ENCODE data around the gene RHEX. TPM values are rescaled to one million over a fixed set of nuclear protein-coding genes. Genes with fewer than 3 reads are reported as not detected.

The RHEX gene
- total and polyA plus RNA-seq, 2 of the 13 experiments (the other 11 are each of a cell fraction or from before 2014, with no cell fraction given), result 1.4 to 2.7 TPM

DNA sequence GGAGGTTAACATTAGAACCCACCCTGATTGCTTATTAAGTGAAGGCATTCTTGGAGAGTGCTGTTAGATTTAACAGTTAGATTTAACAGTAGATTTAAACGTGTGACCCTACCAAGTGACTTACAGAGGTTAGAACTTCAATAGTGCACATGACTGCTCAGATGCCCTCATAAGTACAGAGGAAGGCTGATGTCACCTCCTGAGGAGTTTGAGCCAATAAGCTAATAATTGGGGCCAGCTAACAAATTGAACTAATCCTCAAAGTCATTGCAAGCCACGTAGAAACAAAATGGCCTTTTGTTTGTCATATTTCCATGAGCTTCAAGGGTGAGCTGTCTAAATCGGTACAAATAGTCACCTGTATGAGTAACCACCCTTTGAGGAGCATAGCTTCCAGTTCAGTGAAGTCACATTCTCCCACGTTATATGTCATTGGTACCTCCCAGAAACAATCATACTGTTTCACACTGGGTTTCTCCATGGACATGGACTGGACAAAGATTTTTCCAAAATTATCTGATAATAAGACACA lies 52.6 kb downstream of the RHEX start (continued):
- TF ChIP-seq, protein P1, sequence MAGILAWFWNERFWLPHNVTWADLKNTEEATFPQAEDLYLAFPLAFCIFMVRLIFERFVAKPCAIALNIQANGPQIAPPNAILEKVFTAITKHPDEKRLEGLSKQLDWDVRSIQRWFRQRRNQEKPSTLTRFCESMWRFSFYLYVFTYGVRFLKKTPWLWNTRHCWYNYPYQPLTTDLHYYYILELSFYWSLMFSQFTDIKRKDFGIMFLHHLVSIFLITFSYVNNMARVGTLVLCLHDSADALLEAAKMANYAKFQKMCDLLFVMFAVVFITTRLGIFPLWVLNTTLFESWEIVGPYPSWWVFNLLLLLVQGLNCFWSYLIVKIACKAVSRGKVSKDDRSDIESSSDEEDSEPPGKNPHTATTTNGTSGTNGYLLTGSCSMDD (CRISPR knock-in tag; IDR thresholded peaks at IDR 0.05), result no peak
- TF ChIP-seq CEBPB (IDR thresholded peaks at IDR 0.05; ENCODE audit: borderline replicate concordance, low read depth, low read length) (no peak), SP2 (CRISPR knock-in tag; IDR thresholded peaks at IDR 0.05) (no peak), ATF7-NPFF (CRISPR knock-in tag; IDR thresholded peaks at IDR 0.05; ENCODE audit: low read depth) (no peak)
- TF ChIP-seq, protein P2, sequence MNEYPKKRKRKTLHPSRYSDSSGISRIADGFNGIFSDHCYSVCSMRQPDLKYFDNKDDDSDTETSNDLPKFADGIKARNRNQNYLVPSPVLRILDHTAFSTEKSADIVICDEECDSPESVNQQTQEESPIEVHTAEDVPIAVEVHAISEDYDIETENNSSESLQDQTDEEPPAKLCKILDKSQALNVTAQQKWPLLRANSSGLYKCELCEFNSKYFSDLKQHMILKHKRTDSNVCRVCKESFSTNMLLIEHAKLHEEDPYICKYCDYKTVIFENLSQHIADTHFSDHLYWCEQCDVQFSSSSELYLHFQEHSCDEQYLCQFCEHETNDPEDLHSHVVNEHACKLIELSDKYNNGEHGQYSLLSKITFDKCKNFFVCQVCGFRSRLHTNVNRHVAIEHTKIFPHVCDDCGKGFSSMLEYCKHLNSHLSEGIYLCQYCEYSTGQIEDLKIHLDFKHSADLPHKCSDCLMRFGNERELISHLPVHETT (CRISPR knock-in tag; conservative IDR thresholded peaks at IDR 0.05), result no peak

DNA sequence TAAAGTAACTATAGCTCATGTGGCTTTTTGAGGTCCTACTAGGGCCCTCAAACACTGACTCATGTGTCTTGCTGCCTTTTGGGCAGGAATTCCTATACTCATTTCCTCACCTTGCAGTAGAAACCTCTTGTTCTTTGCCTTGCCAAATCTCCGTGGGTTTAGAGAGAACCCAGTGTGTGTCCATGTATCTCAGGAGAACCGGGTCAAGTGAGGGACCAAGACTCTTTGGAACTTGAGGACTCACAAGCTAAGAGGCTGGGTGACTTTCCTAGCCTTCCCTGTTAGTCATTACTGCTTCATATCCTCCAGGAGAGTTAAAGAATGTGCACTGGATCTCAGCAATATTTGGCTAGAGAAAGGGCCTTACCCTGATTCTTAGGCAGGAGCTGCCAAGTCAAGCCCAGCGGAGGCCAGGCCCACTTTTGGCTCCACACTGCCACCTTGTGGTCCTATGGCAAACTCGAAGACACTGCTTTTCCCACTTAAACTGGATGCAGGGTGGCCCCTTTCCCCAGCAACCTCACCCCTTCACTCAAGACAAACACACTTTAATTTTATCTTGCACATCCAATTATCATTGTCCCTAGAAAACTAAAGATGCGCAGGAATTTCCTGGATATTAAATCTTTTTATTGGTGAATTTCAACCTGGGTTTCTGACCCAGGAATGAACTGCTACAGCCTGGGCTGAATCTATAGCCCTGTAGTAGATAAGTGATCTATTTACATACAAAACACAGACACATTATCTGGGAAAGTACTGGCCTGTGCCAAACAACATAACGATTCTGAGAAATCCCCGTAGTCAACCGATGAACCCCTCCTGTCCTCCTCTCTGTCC lies 53.6 kb downstream of the RHEX start:
- Histone ChIP-seq H3K9ac (ENCODE audit: insufficient read depth, low read depth, low read length) (no peak overlapping the region), H3K36me3 (replicated peaks in 1 of 2; ENCODE audit: control insufficient read depth in 1 of 2, insufficient read depth in 2 of 2, low read length in 2 of 2) (no peaks in the 10 kb centered on the region), H3K4me1 (ENCODE audit: insufficient read depth, low read length) (peaks cover 13% of the 10 kb centered on the region), H3K79me2 (ENCODE audit: insufficient read depth, low read length) (no peaks in the 10 kb centered on the region), H3K27ac (ENCODE audit: extremely low read length, insufficient read depth, low read length) (no peak overlapping the region), H3K9me3 (ENCODE audit: low read length) (no peaks in the 10 kb centered on the region), H4K20me1 (ENCODE audit: insufficient read depth, low read length) (no peaks in the 10 kb centered on the region), H3K4me2 (ENCODE audit: low read depth, low read length) (no peak overlapping the region), H2AFZ (ENCODE audit: low read length) (no peak overlapping the region), H3K27me3 (ENCODE audit: control insufficient read depth in 1 of 2, insufficient read depth in 2 of 2, low read length in 2 of 2) (no peaks in the 10 kb centered on the region), H3K4me3 (replicated peaks in 1 of 3; ENCODE audit: insufficient read depth in 1 of 3, low read depth in 2 of 3, low read length in 3 of 3) (no peak overlapping the region)
- no TSS peak for BruUV-seq (replicated peaks)
- FAIRE-seq (peak; percentile 87), ATAC-seq (peak; percentile 82), DNase-seq (ENCODE audit: low spot score) (peak; percentile 52)
- in situ Hi-C loops (cut with HindIII; ENCODE audit: extremely low pct_ligation_motif_present, low pct_unique_long_range_greater_than_20kb), result loop anchor here (5.0 to 10.0 kb wide), 4 partner anchors 79 to 312 kb away; no protein-coding TSS in a partner anchor
- CTCF ChIA-PET (ENCODE audit: low intra/inter-chr PET ratio, low total read pairs), result interaction anchor here (0.8 to 5.0 kb wide), 5 partner anchors 72 to 188 kb away, joined by 3 to 105 read pairs (median 5); no protein-coding TSS in a partner anchor
- WGBS (ENCODE audit: low lambda C conversion rate), result 21% methylated on average over 7 of the region's 8 CpGs
- intact Hi-C loops (cut with micrococcal nuclease; ENCODE audit: unreplicated experiment), result loop anchor here (1.0 to 2.0 kb wide), 3 partner anchors 50 to 187 kb away; no protein-coding TSS in a partner anchor
- POLR2A ChIA-PET, result interaction anchor here (0.6 to 1.0 kb wide), 3 partner anchors 51 to 77 kb away, joined by 3 to 5 read pairs (median 4); no protein-coding TSS in a partner anchor
- TF ChIP-seq CEBPB (IDR thresholded peaks at IDR 0.05; ENCODE audit: borderline replicate concordance, low read depth, low read length) (no peak), ZSCAN25 (CRISPR knock-in tag; IDR thresholded peaks at IDR 0.05) (peak; percentile 77), SALL1 (CRISPR knock-in tag; IDR thresholded peaks at IDR 0.05) (peak; percentile 55), NFATC3 (CRISPR knock-in tag; IDR thresholded peaks at IDR 0.05) (0 out of 2 replicates have a peak, but pooled peaks have one; percentile 31), HNF4A (CRISPR knock-in tag; IDR thresholded peaks at IDR 0.05) (no peak), TCF12 (IDR thresholded peaks at IDR 0.05) (no peak), TCF12 (CRISPR knock-in tag; IDR thresholded peaks at IDR 0.05) (peak; percentile 30; the same call in 1 of the 2 replicates), ZNF430 (CRISPR knock-in tag; IDR thresholded peaks at IDR 0.05) (no peak)
- TF ChIP-seq, protein P3, sequence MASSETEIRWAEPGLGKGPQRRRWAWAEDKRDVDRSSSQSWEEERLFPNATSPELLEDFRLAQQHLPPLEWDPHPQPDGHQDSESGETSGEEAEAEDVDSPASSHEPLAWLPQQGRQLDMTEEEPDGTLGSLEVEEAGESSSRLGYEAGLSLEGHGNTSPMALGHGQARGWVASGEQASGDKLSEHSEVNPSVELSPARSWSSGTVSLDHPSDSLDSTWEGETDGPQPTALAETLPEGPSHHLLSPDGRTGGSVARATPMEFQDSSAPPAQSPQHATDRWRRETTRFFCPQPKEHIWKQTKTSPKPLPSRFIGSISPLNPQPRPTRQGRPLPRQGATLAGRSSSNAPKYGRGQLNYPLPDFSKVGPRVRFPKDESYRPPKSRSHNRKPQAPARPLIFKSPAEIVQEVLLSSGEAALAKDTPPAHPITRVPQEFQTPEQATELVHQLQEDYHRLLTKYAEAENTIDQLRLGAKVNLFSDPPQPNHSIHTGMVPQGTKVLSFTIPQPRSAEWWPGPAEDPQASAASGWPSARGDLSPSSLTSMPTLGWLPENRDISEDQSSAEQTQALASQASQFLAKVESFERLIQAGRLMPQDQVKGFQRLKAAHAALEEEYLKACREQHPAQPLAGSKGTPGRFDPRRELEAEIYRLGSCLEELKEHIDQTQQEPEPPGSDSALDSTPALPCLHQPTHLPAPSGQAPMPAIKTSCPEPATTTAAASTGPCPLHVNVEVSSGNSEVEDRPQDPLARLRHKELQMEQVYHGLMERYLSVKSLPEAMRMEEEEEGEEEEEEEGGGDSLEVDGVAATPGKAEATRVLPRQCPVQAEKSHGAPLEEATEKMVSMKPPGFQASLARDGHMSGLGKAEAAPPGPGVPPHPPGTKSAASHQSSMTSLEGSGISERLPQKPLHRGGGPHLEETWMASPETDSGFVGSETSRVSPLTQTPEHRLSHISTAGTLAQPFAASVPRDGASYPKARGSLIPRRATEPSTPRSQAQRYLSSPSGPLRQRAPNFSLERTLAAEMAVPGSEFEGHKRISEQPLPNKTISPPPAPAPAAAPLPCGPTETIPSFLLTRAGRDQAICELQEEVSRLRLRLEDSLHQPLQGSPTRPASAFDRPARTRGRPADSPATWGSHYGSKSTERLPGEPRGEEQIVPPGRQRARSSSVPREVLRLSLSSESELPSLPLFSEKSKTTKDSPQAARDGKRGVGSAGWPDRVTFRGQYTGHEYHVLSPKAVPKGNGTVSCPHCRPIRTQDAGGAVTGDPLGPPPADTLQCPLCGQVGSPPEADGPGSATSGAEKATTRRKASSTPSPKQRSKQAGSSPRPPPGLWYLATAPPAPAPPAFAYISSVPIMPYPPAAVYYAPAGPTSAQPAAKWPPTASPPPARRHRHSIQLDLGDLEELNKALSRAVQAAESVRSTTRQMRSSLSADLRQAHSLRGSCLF (CRISPR knock-in tag; IDR thresholded peaks at IDR 0.05; ENCODE audit: borderline replicate concordance), result no peak

All from HepG2 (cell line).